Measurements from ENCODE around the gene FHL2. TPM values are rescaled to one million over a fixed set of nuclear protein-coding genes. Genes with fewer than 3 reads are reported as not detected.

The FHL2 gene
- total RNA-seq, 1 experiment from 2014 or later = 21.1 TPM

DNA sequence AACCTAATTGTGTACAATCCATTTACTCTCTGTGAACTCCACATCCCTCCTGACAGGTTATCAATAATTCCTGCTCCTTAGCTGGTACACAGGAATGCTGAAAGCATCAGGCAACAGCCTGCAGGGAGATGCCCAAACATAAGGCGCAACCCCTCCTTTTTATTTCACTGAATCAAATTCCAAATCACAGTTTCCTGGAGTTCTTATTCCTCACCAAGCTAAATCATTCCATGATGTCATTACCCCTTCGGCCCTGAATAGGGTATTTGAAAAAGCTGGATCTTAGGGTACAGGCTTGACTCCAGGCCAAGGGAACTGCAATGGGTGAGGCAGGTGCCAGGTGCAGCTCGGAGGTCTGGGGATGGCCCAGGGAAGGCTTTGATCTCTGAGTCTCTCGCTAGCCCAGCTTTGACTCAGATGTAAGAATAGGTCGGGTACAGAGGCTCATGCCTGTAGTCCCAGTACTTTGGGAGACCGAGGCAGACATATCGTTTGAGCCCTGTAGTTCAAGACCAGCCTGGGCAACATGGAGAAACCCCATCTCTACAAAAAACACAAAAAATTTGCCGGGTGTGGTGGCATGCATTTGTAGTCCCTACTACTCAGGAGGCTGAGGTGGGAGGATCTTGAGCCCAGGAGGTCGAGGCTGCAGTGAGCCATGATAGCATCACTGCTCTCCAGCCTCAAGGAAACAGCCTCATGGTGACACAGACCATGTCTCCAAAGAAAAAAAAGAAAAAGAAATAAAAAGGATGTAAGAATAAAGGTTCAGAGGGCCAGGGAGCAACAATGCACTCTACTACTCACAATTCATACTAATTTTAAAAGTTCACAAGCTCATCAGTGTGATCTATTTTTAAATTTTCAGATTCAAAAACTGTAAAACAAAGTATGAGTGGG lies 6.8 kb downstream of the FHL2 start:
- H3K36me3 Mint-ChIP-seq = peaks cover 9% of the 10 kb centered on the region; the same call in 1 of the 2 replicates
- no peak for ATAC-seq
- CTCF ChIA-PET = no interaction called here
- no peak for DNase-seq (ENCODE audit: low spot score)
- H3K27ac Mint-ChIP-seq = no peak overlapping the region
- peaks cover 3% of the 10 kb centered on the region; the same call in 1 of the 2 replicates for H3K9me3 Mint-ChIP-seq
- H3K27me3 Mint-ChIP-seq (ENCODE audit: low read depth) = no peaks in the 10 kb centered on the region
- POLR2A ChIA-PET = interaction anchor here (0.9 kb wide), 1 partner anchor 11 kb away, joined by 3 read pairs; no protein-coding TSS in a partner anchor
- H3K4me1 Mint-ChIP-seq = peaks cover 4% of the 10 kb centered on the region
- no peak for TF ChIP-seq HMGA2 (CRISPR knock-in tag; IDR thresholded peaks at IDR 0.05)
- TF ChIP-seq, protein P1, sequence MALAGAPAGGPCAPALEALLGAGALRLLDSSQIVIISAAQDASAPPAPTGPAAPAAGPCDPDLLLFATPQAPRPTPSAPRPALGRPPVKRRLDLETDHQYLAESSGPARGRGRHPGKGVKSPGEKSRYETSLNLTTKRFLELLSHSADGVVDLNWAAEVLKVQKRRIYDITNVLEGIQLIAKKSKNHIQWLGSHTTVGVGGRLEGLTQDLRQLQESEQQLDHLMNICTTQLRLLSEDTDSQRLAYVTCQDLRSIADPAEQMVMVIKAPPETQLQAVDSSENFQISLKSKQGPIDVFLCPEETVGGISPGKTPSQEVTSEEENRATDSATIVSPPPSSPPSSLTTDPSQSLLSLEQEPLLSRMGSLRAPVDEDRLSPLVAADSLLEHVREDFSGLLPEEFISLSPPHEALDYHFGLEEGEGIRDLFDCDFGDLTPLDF (CRISPR knock-in tag; IDR thresholded peaks at IDR 0.05) = no peak
- TF ChIP-seq, protein P2, sequence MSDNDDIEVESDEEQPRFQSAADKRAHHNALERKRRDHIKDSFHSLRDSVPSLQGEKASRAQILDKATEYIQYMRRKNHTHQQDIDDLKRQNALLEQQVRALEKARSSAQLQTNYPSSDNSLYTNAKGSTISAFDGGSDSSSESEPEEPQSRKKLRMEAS (CRISPR knock-in tag; IDR thresholded peaks at IDR 0.05) = no peak
- no peak for TF ChIP-seq RELA (CRISPR knock-in tag; IDR thresholded peaks at IDR 0.05; ENCODE audit: borderline replicate concordance)
- TF ChIP-seq, protein P3, sequence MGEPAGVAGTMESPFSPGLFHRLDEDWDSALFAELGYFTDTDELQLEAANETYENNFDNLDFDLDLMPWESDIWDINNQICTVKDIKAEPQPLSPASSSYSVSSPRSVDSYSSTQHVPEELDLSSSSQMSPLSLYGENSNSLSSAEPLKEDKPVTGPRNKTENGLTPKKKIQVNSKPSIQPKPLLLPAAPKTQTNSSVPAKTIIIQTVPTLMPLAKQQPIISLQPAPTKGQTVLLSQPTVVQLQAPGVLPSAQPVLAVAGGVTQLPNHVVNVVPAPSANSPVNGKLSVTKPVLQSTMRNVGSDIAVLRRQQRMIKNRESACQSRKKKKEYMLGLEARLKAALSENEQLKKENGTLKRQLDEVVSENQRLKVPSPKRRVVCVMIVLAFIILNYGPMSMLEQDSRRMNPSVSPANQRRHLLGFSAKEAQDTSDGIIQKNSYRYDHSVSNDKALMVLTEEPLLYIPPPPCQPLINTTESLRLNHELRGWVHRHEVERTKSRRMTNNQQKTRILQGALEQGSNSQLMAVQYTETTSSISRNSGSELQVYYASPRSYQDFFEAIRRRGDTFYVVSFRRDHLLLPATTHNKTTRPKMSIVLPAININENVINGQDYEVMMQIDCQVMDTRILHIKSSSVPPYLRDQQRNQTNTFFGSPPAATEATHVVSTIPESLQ (CRISPR knock-in tag; IDR thresholded peaks at IDR 0.05) = no peak
- no peak for TF ChIP-seq SMAD4 (CRISPR knock-in tag; IDR thresholded peaks at IDR 0.05)
- TF ChIP-seq, protein P4, sequence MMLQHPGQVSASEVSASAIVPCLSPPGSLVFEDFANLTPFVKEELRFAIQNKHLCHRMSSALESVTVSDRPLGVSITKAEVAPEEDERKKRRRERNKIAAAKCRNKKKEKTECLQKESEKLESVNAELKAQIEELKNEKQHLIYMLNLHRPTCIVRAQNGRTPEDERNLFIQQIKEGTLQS (CRISPR knock-in tag; conservative IDR thresholded peaks at IDR 0.05) = no peak
- TF ChIP-seq, protein P5, sequence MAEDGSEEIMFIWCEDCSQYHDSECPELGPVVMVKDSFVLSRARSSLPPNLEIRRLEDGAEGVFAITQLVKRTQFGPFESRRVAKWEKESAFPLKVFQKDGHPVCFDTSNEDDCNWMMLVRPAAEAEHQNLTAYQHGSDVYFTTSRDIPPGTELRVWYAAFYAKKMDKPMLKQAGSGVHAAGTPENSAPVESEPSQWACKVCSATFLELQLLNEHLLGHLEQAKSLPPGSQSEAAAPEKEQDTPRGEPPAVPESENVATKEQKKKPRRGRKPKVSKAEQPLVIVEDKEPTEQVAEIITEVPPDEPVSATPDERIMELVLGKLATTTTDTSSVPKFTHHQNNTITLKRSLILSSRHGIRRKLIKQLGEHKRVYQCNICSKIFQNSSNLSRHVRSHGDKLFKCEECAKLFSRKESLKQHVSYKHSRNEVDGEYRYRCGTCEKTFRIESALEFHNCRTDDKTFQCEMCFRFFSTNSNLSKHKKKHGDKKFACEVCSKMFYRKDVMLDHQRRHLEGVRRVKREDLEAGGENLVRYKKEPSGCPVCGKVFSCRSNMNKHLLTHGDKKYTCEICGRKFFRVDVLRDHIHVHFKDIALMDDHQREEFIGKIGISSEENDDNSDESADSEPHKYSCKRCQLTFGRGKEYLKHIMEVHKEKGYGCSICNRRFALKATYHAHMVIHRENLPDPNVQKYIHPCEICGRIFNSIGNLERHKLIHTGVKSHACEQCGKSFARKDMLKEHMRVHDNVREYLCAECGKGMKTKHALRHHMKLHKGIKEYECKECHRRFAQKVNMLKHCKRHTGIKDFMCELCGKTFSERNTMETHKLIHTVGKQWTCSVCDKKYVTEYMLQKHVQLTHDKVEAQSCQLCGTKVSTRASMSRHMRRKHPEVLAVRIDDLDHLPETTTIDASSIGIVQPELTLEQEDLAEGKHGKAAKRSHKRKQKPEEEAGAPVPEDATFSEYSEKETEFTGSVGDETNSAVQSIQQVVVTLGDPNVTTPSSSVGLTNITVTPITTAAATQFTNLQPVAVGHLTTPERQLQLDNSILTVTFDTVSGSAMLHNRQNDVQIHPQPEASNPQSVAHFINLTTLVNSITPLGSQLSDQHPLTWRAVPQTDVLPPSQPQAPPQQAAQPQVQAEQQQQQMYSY (CRISPR knock-in tag; IDR thresholded peaks at IDR 0.05) = no peak
- no peak for TF ChIP-seq OVOL2 (CRISPR knock-in tag; IDR thresholded peaks at IDR 0.05; ENCODE audit: borderline replicate concordance)
- TF ChIP-seq TEAD4 (CRISPR knock-in tag; IDR thresholded peaks at IDR 0.05) = no peak
- TF ChIP-seq RORB (CRISPR knock-in tag; IDR thresholded peaks at IDR 0.05) = no peak
- TF ChIP-seq, protein P6, sequence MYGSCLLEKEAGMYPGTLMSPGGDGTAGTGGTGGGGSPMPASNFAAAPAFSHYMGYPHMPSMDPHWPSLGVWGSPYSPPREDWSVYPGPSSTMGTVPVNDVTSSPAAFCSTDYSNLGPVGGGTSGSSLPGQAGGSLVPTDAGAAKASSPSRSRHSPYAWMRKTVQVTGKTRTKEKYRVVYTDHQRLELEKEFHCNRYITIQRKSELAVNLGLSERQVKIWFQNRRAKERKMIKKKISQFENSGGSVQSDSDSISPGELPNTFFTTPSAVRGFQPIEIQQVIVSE (CRISPR knock-in tag; IDR thresholded peaks at IDR 0.05; ENCODE audit: borderline replicate concordance) = no peak
- TF ChIP-seq ZNF317 (CRISPR knock-in tag; IDR thresholded peaks at IDR 0.05; ENCODE audit: borderline replicate concordance, low read depth) = no peak
- no peak overlapping the region for H3K4me3 Mint-ChIP-seq

DNA sequence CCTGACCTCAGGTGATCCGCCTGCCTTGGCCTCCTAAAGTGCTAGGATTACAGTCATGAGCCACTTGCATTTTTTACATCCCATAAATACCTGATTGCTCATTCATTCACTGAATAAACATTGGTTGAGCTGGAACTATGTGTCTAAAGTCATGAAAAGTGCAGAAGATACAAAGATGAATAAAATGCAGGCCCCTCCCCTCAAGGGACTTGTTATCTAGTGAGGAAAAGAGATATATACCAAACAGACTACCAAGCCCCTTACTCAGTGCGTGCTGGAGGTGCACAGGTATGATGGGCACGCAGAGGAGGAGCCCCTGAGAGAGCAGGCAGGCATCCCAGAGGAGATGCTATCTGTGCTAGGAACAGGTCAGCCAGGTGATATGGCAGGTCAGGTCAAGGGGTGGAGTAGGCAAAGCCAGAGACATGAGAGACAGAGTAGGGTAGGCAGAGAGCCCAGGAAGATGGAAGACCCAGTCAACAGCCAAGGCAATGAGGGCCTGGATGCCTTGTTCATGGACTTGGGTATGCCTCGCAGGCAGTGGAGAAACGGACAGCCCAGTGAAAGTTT lies 7.7 kb downstream of the FHL2 start:
- TF ChIP-seq CREB1 (CRISPR knock-in tag; IDR thresholded peaks at IDR 0.05) = no peak
- no peak for TF ChIP-seq MYBL2 (CRISPR knock-in tag; IDR thresholded peaks at IDR 0.05)
- TF ChIP-seq ELF4 (CRISPR knock-in tag; IDR thresholded peaks at IDR 0.05; ENCODE audit: low read depth) = no peak
- ChIA-PET CTCF (interaction anchor here (0.8 to 0.9 kb wide), 2 partner anchors 46 to 130 kb away, joined by 3 to 4 read pairs; no protein-coding TSS in a partner anchor), POLR2A (interaction anchor here (0.7 kb wide), 1 partner anchor 135 kb away, joined by 3 read pairs; no protein-coding TSS in a partner anchor)
- peaks cover 9% of the 10 kb centered on the region; the same call in 1 of the 2 replicates for H3K36me3 Mint-ChIP-seq
- no peaks in the 10 kb centered on the region for H3K27me3 Mint-ChIP-seq (ENCODE audit: low read depth)
- ATAC-seq (no peak), DNase-seq (ENCODE audit: low spot score) (no peak)
- H3K4me3 Mint-ChIP-seq = no peak overlapping the region
- H3K4me1 Mint-ChIP-seq = no peaks in the 10 kb centered on the region
- peak overlapping the region; percentile 47; the same call in 1 of the 2 replicates for H3K27ac Mint-ChIP-seq
- peaks cover 3% of the 10 kb centered on the region; the same call in 1 of the 2 replicates for H3K9me3 Mint-ChIP-seq

Measured in WTC11 (cell line).